Panc1 (cell line): ENCODE data around the gene KDM2A. TPM values are rescaled to one million over a fixed set of nuclear protein-coding genes. Genes with fewer than 3 reads are reported as not detected.
A peak's percentile ranks its signal among the peaks of the same experiment; 100 is the strongest.

ENCODE experiments used
- ATAC-seq: fragments of 200-7000 bp; cut with Tn5 transposase; 2 replicates; pipeline ENCODE4 v1.9.1; 2020; ENCODE audit warnings: mild to moderate bottlenecking, moderate library complexity
- BruUV-seq: library from RNA; stranded (reverse); fragments of 400-500 nt; replicated peaks from 2 replicates; lab custom pipeline; 2021; lab: Mats Ljungman, UMichigan
- CTCF ChIA-PET: fragments of 300-600 bp; sonication (Branson Sonifier 250); formaldehyde crosslinking; loops from one replicate; lab custom pipeline; 2022; ENCODE audit warnings: antibody characterized with exemption; lab: Charles Lee
- POLR2A ChIA-PET: fragments of 300-600 bp; sonication (Branson Sonifier 250); formaldehyde crosslinking; loops from one replicate; lab custom pipeline; 2022; ENCODE audit warnings: antibody characterized with exemption; lab: Charles Lee
- DNase-seq: peaks from one replicate; pipeline ENCODE4 v3.0.0-alpha.2; 2010; ENCODE audit warnings: low read depth, low spot score
- H3K27ac ChIP-seq: 2 replicates; pipeline ENCODE4 v1.5.1; 2011; ENCODE audit warnings: mild to moderate bottlenecking, low read length, inconsistent platforms
- H3K27me3 ChIP-seq: fragments of 200-500 bp; sonication (Bioruptor generic); 2 replicates; pipeline ENCODE4 v1.6.0; 2014; ENCODE audit warnings: low read length, inconsistent platforms; ENCODE audit not compliant: control insufficient read depth, insufficient read depth
- H3K36me3 ChIP-seq: fragments of 200-500 bp; sonication (Bioruptor generic); 2 replicates; pipeline ENCODE4 v1.5.1; 2014; ENCODE audit warnings: inconsistent platforms, mild to moderate bottlenecking, low read length, moderate library complexity; ENCODE audit not compliant: control insufficient read depth, insufficient read depth
- H3K4me1 ChIP-seq: 2 replicates; pipeline ENCODE4 v1.5.1; 2011; ENCODE audit warnings: inconsistent platforms, mild to moderate bottlenecking, low read length, moderate library complexity; ENCODE audit not compliant: control insufficient read depth, insufficient read depth
- H3K4me3 ChIP-seq, 2 experiments: 2 replicates each; pipeline ENCODE4 v1.5.1; 2011 to 2012; ENCODE audit warnings: low read depth in 2 of 2, low read length in 2 of 2, mild to moderate bottlenecking in 2 of 2, inconsistent platforms in 1 of 2, moderate library complexity in 1 of 2
- H3K9me3 ChIP-seq: fragments of 200-500 bp; sonication (Bioruptor generic); 2 replicates; pipeline ENCODE4 v1.5.1; 2014; ENCODE audit warnings: low read depth, mild to moderate bottlenecking, inconsistent platforms, low read length, moderate library complexity; ENCODE audit not compliant: control insufficient read depth, insufficient read depth
- CTCF ChIP-seq: fragments of 450-650 bp; IDR thresholded peaks from 2 replicates; pipeline ENCODE4 v1.5.1; 2017; ENCODE audit warnings: mild to moderate bottlenecking
- POLR2AphosphoS5 ChIP-seq: IDR thresholded peaks from 2 replicates; pipeline ENCODE4 v1.6.1; 2012; ENCODE audit warnings: mild to moderate bottlenecking, low read depth, low read length, moderate library complexity
- REST ChIP-seq, 2 experiments: IDR thresholded peaks; 2 replicates each; pipeline ENCODE4 v1.6.1; 2011 to 2012; ENCODE audit warnings: low read depth in 2 of 2, control low read depth in 1 of 2, low read length in 1 of 2, mild to moderate bottlenecking in 1 of 2, moderate library complexity in 1 of 2; ENCODE audit not compliant: insufficient read depth in 1 of 2
- SIN3A ChIP-seq: IDR thresholded peaks from 2 replicates; pipeline ENCODE4 v1.6.1; 2012; ENCODE audit warnings: low read depth, mild to moderate bottlenecking, low read length, moderate library complexity, borderline replicate concordance; ENCODE audit not compliant: insufficient read depth
- TCF7L2 ChIP-seq: IDR thresholded peaks from 2 replicates; pipeline ENCODE4 v1.6.1; 2011; ENCODE audit warnings: mild to moderate bottlenecking, low read depth, low read length, inconsistent platforms
- in situ Hi-C: cut with HindIII; loops from 2 replicates; pipeline ENCODE4 v1.10.0; 2016; ENCODE audit warnings: low sequenced_read_pairs, low pct_unique_long_range_greater_than_20kb
- intact Hi-C: fragments of 100-400 bp; cut with micrococcal nuclease; formaldehyde crosslinking; loops from one replicate; pipeline ENCODE4 v1.10.0; 2022; ENCODE audit not compliant: unreplicated experiment
- total RNA-seq: library from RNA; stranded (reverse); gene quantifications from one replicate; pipeline ENCODE4 v1.2.1, GENCODE V29; 2021; ENCODE audit not compliant: unreplicated experiment

KDM2A gene
- total RNA-seq, 1 experiment from 2014 or later, result 112 TPM

GRCh38 chr11:67301951-67302516 lies 183.0 kb downstream of the KDM2A start:
- intact Hi-C loops, result no loop called here
- peaks cover 27% of the 10 kb centered on the region for H3K4me1 ChIP-seq
- no peaks in the 10 kb centered on the region for H3K9me3 ChIP-seq
- peak overlapping the region; percentile 83 for H3K27ac ChIP-seq
- ChIA-PET CTCF (interaction anchor here (2.3 kb wide), 1 partner anchor 15 kb away, joined by 8 read pairs; no protein-coding TSS in a partner anchor), POLR2A (interaction anchor here (0.5 kb wide), 1 partner anchor 11 kb away, joined by 11 read pairs; no protein-coding TSS in a partner anchor)
- H3K27me3 ChIP-seq, result no peaks in the 10 kb centered on the region
- H3K36me3 ChIP-seq, result no peaks in the 10 kb centered on the region; the same call in 1 of the 2 replicates
- DNase-seq (no peak), ATAC-seq (peak; percentile 74)
- peak overlapping the region; percentile 74 to 85; a peak in 3 of 4 replicates for H3K4me3 ChIP-seq
- no TSS peak for BruUV-seq
- TF ChIP-seq SIN3A, result no peak
- TF ChIP-seq POLR2AphosphoS5, result 0 out of 2 replicates have a peak, but pooled peaks have one; percentile 11
- in situ Hi-C loops, result no loop called here

DNA sequence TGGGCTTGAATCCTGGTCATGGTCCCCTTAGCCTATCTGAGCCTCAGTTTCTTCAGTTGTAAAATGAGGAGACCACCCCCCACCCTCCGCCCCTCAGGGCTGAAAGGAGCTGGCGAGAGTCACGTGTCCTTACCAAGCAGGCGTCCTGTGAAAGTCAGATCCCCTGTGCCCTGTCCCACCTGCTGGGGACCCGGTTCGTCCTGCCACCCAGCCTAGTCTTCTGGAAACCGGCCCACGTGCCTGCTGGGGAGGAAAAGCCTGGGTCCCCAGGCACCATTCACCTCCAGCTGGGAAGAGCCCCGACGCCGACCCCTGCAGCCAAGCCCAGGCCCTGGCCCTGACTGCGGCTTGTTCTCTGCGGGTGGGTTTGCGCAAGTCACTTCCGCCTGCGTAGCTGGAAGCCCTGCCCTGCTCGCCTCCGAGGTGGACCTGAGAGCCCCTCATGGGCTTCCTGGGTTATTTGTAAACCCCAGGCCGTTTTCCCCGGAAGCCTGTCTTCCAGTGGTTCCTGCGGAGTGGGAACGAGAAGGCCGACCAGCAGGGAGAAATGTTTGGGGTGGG lies 183.6 kb downstream of the KDM2A start:
- intact Hi-C loops, result no loop called here
- no TSS peak for BruUV-seq
- peak; percentile 50 for ATAC-seq

GRCh38 chr11:67303132-67303834 lies 184.2 kb downstream of the KDM2A start, which contains the start of gene SSH3:
Gene SSH3, plus strand, starts transcription at chr11:67303530. Its CDS starts 96 bp downstream, at chr11:67303626.
- TF ChIP-seq POLR2AphosphoS5 (peak; percentile 59), REST (IDR thresholded peaks at IDR 0.05; ENCODE audit: insufficient read depth in 1 of 2, low read depth in 2 of 2, low read length in 1 of 2) (0 out of 4 replicates have a peak, but pooled peaks of 1 of the 2 experiments have one; percentile 23), SIN3A (peak; percentile 75; the same call in 1 of the 2 replicates), TCF7L2 (no peak), CTCF (no peak)
- intact Hi-C loops, result no loop called here

More for the DNA sequence above, 183.6 kb downstream of the KDM2A start:
- POLR2A ChIA-PET, result interaction anchor here (0.5 to 0.6 kb wide), 3 partner anchors 12 to 626 kb away, joined by 3 to 11 read pairs (median 3); no protein-coding TSS in a partner anchor
- no peaks in the 10 kb centered on the region for H3K9me3 ChIP-seq
- no peak for DNase-seq
- CTCF ChIA-PET, result interaction anchor here (0.6 to 2.3 kb wide), 3 partner anchors 15 to 83 kb away, joined by 3 to 8 read pairs (median 3); no protein-coding TSS in a partner anchor
- no peaks in the 10 kb centered on the region; the same call in 1 of the 2 replicates for H3K36me3 ChIP-seq
- H3K4me3 ChIP-seq, result peak overlapping the region; percentile 74 to 85
- no peaks in the 10 kb centered on the region for H3K27me3 ChIP-seq
- in situ Hi-C loops, result no loop called here
- H3K27ac ChIP-seq, result peak overlapping the region; percentile 83
- H3K4me1 ChIP-seq, result peaks cover 27% of the 10 kb centered on the region
- TF ChIP-seq CTCF (no peak), POLR2AphosphoS5 (peak; percentile 48; the same call in 1 of the 2 replicates), SIN3A (no peak)

More at GRCh38 chr11:67303132-67303834, 184.2 kb downstream of the KDM2A start, which contains the start of gene SSH3:
- DNase-seq (no peak), ATAC-seq (peak; percentile 94)
- peak within 1 kb of the TSS; percentile 83 for H3K27ac ChIP-seq
- H3K9me3 ChIP-seq, result no peaks in the 10 kb centered on the region
- H3K4me3 ChIP-seq, result peak within 1 kb of the TSS; percentile 74 to 85
- no peaks in the 10 kb centered on the region; the same call in 1 of the 2 replicates for H3K36me3 ChIP-seq
- H3K4me1 ChIP-seq, result peaks cover 27% of the 10 kb centered on the region
- POLR2A ChIA-PET, result interaction anchor here (0.6 kb wide), 2 partner anchors 70 to 626 kb away, joined by 3 read pairs; no protein-coding TSS in a partner anchor
- in situ Hi-C loops, result no loop called here
- CTCF ChIA-PET, result interaction anchor here (0.6 to 2.3 kb wide), 3 partner anchors 14 to 82 kb away, joined by 3 to 8 read pairs (median 3); no protein-coding TSS in a partner anchor
- no peaks in the 10 kb centered on the region for H3K27me3 ChIP-seq
- BruUV-seq, result no TSS peak
